Esophagus muscularis mucosa (tissue), 4 donors: ENCODE results near the gene ADAMTS13.

ENCODE experiments used
- CTCF ChIP-seq, 3 experiments: fragments of 200-600 bp in 2 of 3; fragments of 450-650 bp in 1 of 3; sonication (generic) in 2 of 3; IDR thresholded peaks; one replicate each; pipeline ENCODE4 v1.5.1; 2017 to 2019; ENCODE audit warnings: antibody characterized with exemption in 3 of 3, mild to moderate bottlenecking in 2 of 3, moderate library complexity in 1 of 3
- EP300 ChIP-seq: sonication (generic); formaldehyde crosslinking; IDR thresholded peaks from one replicate; pipeline ENCODE4 v1.6.1; 2017; ENCODE audit warnings: antibody characterized with exemption
- POLR2A ChIP-seq: fragments of 450-650 bp; IDR thresholded peaks from one replicate; pipeline ENCODE4 v1.6.1; 2017; ENCODE audit warnings: antibody characterized with exemption, moderate library complexity, mild to moderate bottlenecking, low read depth
- POLR2AphosphoS5 ChIP-seq, 2 donors: sonication (generic); formaldehyde crosslinking; IDR thresholded peaks; one replicate each; pipeline ENCODE4 v1.6.1; 2017; ENCODE audit warnings: antibody characterized with exemption in 2 of 2

- TF ChIP-seq CTCF (IDR thresholded peaks at IDR 0.05) (no peak), POLR2AphosphoS5 (IDR thresholded peaks at IDR 0.05) (no peak), EP300 (no peak), POLR2A (no peak)
Observed at GRCh38 chr9:133424187-133424586, 2.0 kb downstream of the ADAMTS13 start.
